HG02943 (cell line): ENCODE results near the gene KLC4.
"Not testable (repeated sequence)": the region's sequence is repeated elsewhere in the genome, so short reads cannot be mapped to it uniquely, and the experiment has no call there.

Experiments used
- ATAC-seq: cut with Tn5 transposase; IDR thresholded peaks from one replicate; pipeline ENCODE4 v1.9.1; 2021; ENCODE audit warnings: mild to moderate bottlenecking, low read depth, moderate library complexity; ENCODE audit not compliant: unreplicated experiment

The KLC4 gene

GRCh38 chr6:43090559-43090956, 31.1 kb downstream of the KLC4 start:
- ATAC-seq: no peak

DNA sequence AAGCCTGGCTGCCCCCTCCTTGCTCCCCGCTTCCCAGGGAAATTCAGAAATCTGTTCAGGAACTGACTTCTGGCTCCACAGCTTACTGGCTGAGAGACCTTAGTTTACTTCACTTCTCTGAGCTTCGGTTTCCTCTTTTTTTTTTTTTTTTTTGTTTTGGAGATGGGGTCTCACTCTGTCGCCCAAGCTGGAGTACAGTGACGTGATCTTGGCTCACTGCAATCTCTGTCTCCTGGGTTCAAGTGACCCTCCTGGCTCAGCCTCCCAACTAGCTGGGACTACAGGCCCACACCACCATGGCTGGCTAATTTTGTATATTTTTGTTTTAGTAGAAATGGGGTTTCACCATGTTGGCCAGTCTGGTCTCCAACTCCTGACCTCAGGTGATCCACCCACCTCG, 31.6 kb downstream of the KLC4 start:
- ATAC-seq: no peak

GRCh38 chr6:43091436-43091991, 32.1 kb downstream of the KLC4 start:
- ATAC-seq: no peak

GRCh38 chr6:43092635-43093034, 33.2 kb downstream of the KLC4 start:
- no peak for ATAC-seq

- ATAC-seq: no peak
Measured at GRCh38 chr6:43093436-43094289, 34.2 kb downstream of the KLC4 start.

DNA sequence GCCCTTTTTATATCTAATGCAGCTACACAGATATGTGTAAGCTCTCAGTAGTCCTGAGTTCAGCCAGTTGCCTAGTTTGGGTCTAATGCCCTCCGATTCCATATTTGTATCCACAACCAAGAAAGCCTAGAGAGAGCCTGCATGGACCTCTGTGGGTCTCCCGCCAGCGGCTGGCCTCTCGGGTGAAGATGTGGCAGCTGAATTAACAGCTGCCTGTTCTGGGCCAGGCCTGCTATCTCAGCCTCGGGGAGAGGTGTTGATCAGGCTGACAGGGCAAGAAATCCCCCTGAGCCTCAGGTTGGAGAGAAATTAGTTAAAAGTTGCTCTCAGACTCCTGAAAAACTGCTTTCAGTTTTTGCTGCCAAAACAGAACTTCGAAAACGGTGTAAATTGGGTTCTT, 36.5 kb downstream of the KLC4 start:
- no peak for ATAC-seq

GRCh38 chr6:43096451-43097097, 37.1 kb downstream of the KLC4 start:
- no peak for ATAC-seq

- ATAC-seq: no peak
Measured at GRCh38 chr6:43097098-43097489, 37.7 kb downstream of the KLC4 start.

GRCh38 chr6:43097502-43097901, 38.1 kb downstream of the KLC4 start:
- ATAC-seq: no peak

GRCh38 chr6:43101497-43101896, 42.1 kb downstream of the KLC4 start:
- no peak for ATAC-seq

DNA sequence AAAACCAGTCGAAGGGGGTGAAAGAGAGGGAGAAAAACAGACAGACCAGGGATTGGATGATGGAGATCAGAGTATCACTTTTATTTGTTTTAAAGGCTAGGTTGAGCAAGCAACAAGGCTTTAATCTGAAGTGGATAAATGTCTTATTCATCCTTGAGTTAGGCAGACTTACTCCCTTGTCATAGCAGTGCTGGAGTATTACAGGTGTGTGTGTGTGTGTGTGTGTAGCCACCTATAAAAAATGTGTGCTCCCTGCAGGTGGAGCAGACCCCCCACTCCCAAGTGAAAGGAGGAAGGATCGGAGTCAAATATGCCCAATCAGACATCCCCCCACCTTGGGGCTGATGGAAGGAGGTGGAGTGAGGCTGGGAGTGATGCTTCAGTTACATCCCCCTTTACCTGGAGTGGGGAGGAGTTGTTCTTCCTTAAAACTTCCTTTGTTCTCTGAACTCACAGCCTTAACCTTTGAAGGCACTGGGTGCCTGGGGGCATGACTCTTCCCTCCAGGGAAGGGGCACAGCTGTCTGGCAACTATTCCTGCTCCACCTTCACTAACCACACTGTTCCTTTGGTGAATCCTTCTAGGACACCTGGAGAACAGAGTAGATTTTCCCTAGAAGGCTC, 43.9 kb downstream of the KLC4 start:
- no peak for ATAC-seq

DNA sequence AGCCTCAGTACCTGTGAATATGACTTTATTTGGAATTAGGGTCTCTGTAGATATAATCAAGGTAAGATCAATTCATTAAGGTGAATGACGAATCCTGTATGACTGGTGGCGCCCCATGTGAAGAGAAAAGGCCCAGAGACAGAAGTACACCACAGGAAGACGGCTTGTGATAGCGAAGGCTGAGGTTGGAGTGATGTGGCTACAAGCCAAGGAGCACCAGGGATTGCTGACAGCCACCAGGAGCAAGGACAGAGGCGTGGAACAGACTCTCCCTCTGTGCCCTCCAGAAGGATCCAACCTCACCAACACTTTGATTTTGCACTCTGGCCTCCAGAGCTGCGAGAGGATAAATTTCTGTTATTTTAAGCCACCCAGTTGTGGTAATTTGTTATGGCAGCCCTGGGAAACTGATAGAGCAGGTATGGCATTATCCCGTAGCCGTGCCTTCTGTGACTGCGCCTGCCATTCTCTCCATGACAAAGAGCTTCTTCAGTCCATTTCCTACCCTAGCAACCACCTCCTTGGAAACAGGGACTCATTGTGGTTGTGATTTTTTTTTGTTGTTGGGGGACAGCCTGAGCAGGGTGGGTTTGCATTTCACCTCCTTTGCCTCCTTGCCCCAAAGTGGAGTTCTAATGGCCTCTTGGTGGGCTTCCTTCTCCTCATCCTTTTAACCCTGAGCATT, 46.2 kb downstream of the KLC4 start:
- ATAC-seq: no peak

GRCh38 chr6:43107344-43108062, 48.1 kb downstream of the KLC4 start:
- no peak for ATAC-seq

GRCh38 chr6:43113431-43114260, 54.2 kb downstream of the KLC4 start:
- no peak for ATAC-seq

GRCh38 chr6:43115365-43115764, 55.9 kb downstream of the KLC4 start:
- no peak for ATAC-seq

GRCh38 chr6:43117466-43117865, 58.0 kb downstream of the KLC4 start:
- ATAC-seq: not testable (repeated sequence)

DNA sequence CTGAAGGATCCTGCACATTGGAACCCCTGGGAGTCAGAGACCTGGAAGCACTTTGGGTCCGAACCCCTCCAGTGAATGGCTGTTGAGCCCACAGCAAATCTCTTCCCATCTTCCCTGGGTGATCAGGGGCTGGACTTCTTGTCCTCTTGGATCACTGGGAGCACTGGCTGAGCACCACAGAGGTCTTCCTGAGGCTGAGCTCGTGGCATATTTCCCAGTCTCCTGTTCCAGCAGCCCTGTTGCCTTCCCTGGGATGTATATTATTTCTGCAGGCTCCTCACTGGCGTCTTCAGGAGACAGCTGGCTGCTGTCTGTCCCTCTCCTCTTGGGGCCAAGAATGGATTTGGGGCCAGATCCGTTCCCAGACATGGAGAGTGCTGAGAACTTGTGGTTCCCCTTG, 60.1 kb downstream of the KLC4 start:
- no peak for ATAC-seq

- no peak for ATAC-seq
Measured at GRCh38 chr6:43120101-43120763, 60.8 kb downstream of the KLC4 start.
